SU-DHL-6 (cell line): Measurements from ENCODE around the gene BLTP2.

ENCODE experiments used
- H2AFZ ChIP-seq: fragments of 200-600 bp; sonication (generic); 2 replicates; pipeline ENCODE4 v1.6.1; 2014; ENCODE audit warnings: low read depth, mild to moderate bottlenecking, moderate library complexity, mixed read lengths, antibody characterized with exemption, low read length; ENCODE audit not compliant: severe bottlenecking
- H3F3A ChIP-seq: fragments of 200-600 bp; shearing (Covaris generic); 2 replicates; pipeline ENCODE4 v1.6.0; 2016; ENCODE audit warnings: antibody characterized with exemption, mild to moderate bottlenecking; ENCODE audit not compliant: insufficient read depth
- H3K27ac ChIP-seq: fragments of 200-600 bp; sonication (generic); 2 replicates; pipeline ENCODE4 v1.5.1; 2016; ENCODE audit warnings: low read depth, mild to moderate bottlenecking, low read length, moderate library complexity, mixed read lengths
- H3K27me3 ChIP-seq: fragments of 200-600 bp; sonication (generic), shearing (Covaris generic); 2 replicates; pipeline ENCODE4 v1.6.0; 2014; ENCODE audit warnings: mild to moderate bottlenecking, low read length
- H3K36me3 ChIP-seq: fragments of 200-600 bp; sonication (generic); 2 replicates; pipeline ENCODE4 v1.6.1; 2014; ENCODE audit warnings: mild to moderate bottlenecking, low read length, mixed read lengths
- H3K4me2 ChIP-seq: fragments of 300-600, 200-600 bp; shearing (Covaris generic), sonication (generic); 2 replicates; pipeline ENCODE4 v1.6.0; 2014; ENCODE audit warnings: low read length, low read depth, mild to moderate bottlenecking; ENCODE audit not compliant: poor library complexity, severe bottlenecking
- H3K4me3 ChIP-seq: fragments of 200-600 bp; sonication (generic); 2 replicates; pipeline ENCODE4 v1.5.1; 2014; ENCODE audit warnings: antibody characterized with exemption, low read length, mild to moderate bottlenecking, mixed read lengths; ENCODE audit not compliant: insufficient read depth, poor library complexity, severe bottlenecking
- H3K79me2 ChIP-seq: fragments of 200-600 bp; sonication (generic); 2 replicates; pipeline ENCODE4 v1.6.1; 2014; ENCODE audit warnings: mild to moderate bottlenecking, low read length, moderate library complexity; ENCODE audit not compliant: insufficient read depth
- H3K9ac ChIP-seq: fragments of 200-600 bp; sonication (generic); 2 replicates; pipeline ENCODE4 v1.7.0; 2014; ENCODE audit warnings: mild to moderate bottlenecking, low read length
- H3K9me2 ChIP-seq: fragments of 200-600 bp; sonication (generic); replicated peaks from 2 replicates; pipeline ENCODE4 v1.6.1; 2014; ENCODE audit warnings: low read length; ENCODE audit not compliant: insufficient read depth
- H3K9me3 ChIP-seq: fragments of 200-600 bp; sonication (generic); 2 replicates; pipeline ENCODE4 v1.6.1; 2014; ENCODE audit warnings: low read length, mixed read lengths; ENCODE audit not compliant: insufficient read depth
- H4K20me1 ChIP-seq: fragments of 200-600 bp; sonication (generic); 2 replicates; pipeline ENCODE4 v1.6.1; 2014; ENCODE audit warnings: low read depth, mild to moderate bottlenecking, antibody characterized with exemption, low read length, moderate library complexity, mixed read lengths
- EZH2phosphoT487 ChIP-seq: fragments of 200-600 bp; sonication (generic), shearing (Covaris generic); conservative IDR thresholded peaks from 2 replicates; pipeline ENCODE4 v1.6.1; 2018; ENCODE audit warnings: mild to moderate bottlenecking, antibody characterized with exemption, low read length, moderate library complexity, mixed read lengths
- TF ChIP-seq, protein P1 (sequence below): fragments of 200-600 bp; sonication (generic); IDR thresholded peaks from one replicate; pipeline ENCODE4 v1.5.1; 2017; ENCODE audit warnings: antibody characterized with exemption, mild to moderate bottlenecking, low read length, moderate library complexity; ENCODE audit not compliant: insufficient read depth, poor library complexity, severe bottlenecking

BLTP2 gene

DNA sequence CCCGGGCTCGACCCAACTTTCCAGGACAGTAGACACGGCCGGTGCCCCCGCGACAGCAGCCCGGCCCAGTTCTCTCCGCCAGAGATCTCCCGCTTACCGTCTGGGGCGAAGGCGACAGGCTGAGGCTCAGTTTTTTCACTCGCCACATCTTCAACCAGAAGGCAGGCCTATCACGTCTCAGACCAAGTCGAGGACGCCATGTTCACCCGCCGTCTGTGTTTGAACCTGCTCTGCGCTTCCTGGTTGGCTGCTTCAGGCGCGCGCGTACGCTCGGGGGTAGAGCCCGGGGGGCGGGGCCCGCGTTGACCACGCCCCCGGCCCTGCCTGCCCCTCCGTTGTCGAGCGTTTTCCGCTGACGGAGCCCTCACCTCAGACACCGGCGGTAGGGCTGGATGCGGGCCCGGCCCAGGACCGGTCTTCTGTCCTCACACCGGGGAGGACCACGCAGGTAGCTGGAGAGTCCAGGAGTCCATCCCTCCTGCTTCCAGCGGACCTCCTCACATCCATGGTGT is 46.1 kb downstream of the BLTP2 start, which contains the start of gene SPAG5:
SPAG5 (minus strand) TSS at position 227 of the 512 bp plus-strand sequence; CDS start at position 148, 79 bp downstream.
- Histone ChIP-seq H3K79me2 (peaks cover 33% of the 10 kb centered on the region), H3K9ac (peak within 1 kb of the TSS; percentile 88), H2AFZ (peak within 1 kb of the TSS; percentile 90), H3K4me2 (peak within 1 kb of the TSS; percentile 83), H4K20me1 (peaks cover 3% of the 10 kb centered on the region; the same call in 1 of the 2 replicates), H3F3A (peaks cover 15% of the 10 kb centered on the region), H3K9me3 (no peaks in the 10 kb centered on the region), H3K27me3 (no peaks in the 10 kb centered on the region), H3K9me2 (no peaks in the 10 kb centered on the region), H3K4me3 (peak within 1 kb of the TSS; percentile 91), H3K36me3 (peaks cover 2% of the 10 kb centered on the region; the same call in 1 of the 2 replicates), H3K27ac (peak within 1 kb of the TSS; percentile 77)
- TF ChIP-seq, protein P1, sequence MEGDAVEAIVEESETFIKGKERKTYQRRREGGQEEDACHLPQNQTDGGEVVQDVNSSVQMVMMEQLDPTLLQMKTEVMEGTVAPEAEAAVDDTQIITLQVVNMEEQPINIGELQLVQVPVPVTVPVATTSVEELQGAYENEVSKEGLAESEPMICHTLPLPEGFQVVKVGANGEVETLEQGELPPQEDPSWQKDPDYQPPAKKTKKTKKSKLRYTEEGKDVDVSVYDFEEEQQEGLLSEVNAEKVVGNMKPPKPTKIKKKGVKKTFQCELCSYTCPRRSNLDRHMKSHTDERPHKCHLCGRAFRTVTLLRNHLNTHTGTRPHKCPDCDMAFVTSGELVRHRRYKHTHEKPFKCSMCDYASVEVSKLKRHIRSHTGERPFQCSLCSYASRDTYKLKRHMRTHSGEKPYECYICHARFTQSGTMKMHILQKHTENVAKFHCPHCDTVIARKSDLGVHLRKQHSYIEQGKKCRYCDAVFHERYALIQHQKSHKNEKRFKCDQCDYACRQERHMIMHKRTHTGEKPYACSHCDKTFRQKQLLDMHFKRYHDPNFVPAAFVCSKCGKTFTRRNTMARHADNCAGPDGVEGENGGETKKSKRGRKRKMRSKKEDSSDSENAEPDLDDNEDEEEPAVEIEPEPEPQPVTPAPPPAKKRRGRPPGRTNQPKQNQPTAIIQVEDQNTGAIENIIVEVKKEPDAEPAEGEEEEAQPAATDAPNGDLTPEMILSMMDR = no peak
- TF ChIP-seq EZH2phosphoT487 = no peak

DNA sequence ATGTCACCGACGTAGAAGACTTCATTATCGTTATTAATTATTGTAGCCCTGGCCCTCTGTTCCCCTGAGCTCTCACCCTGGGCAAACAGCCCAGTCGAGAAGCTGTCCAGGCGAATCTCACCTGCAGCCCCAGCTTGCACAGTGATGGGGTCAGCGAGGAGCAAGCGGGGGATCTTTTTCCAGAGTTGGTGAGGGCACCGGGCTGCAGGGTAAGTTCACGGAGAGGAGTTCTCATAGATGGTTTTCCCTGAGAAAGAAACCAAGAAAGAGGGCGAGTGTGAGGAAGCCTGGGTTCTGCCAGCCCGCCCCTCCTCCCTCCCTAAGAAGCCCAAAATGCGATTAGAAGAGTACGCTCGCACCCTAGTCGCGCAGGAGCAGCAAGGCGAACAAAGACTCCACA is 46.6 kb downstream of the BLTP2 start:
- peaks cover 3% of the 10 kb centered on the region; the same call in 1 of the 2 replicates for H3K36me3 ChIP-seq
- peak overlapping the region; percentile 83 for H3K4me2 ChIP-seq
- H3F3A ChIP-seq = peaks cover 17% of the 10 kb centered on the region
- H3K27me3 ChIP-seq = no peaks in the 10 kb centered on the region
- H3K9ac ChIP-seq = peak overlapping the region; percentile 88
- H3K9me3 ChIP-seq = no peaks in the 10 kb centered on the region
- peak overlapping the region; percentile 91 for H3K4me3 ChIP-seq
- peaks cover 5% of the 10 kb centered on the region; the same call in 1 of the 2 replicates for H4K20me1 ChIP-seq
- TF ChIP-seq, protein P1 = no peak
- TF ChIP-seq EZH2phosphoT487 = no peak
- peak overlapping the region; percentile 90 for H2AFZ ChIP-seq
- H3K79me2 ChIP-seq = peaks cover 36% of the 10 kb centered on the region
- H3K9me2 ChIP-seq = no peaks in the 10 kb centered on the region
- peak overlapping the region; percentile 77 for H3K27ac ChIP-seq

DNA sequence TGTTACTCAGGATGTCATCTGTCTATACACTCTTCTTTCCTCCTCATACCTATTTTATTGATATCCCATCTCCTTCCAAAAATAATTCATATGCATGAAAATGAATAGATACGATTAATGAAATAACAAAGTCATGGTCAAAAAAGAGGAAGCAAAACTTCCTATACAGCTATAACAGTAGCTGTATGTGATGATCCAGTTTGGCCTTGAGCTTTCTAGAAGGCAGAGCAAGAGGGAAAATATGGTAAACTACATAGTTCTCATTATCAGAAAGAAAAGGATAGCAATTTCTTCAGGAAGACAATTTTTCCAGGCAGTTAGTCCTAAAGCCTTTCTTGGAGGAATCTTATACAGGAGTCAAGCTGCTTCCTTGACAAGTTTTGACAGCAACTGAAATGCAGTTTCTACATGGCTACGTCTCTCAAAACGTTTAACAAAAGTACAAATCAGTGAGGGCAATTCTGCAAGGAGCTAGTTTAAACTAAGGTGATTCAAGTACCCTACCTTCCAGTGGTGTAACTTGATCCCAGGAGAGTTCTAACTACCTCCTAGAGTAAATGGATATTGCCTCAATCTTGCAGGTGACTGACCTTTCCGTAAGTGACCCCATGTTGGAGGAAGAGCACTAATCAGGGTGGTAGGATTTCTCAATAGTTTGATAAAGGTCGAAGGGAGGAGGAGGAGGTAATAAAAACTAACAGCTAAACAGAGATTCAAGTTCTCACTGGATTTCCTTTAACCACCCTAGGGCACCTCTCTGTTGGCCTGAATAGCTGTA is 47.2 kb downstream of the BLTP2 start:
- H3K9ac ChIP-seq = peak overlapping the region; percentile 88
- H3K4me2 ChIP-seq = peak overlapping the region; percentile 83
- peaks cover 41% of the 10 kb centered on the region for H3K79me2 ChIP-seq
- H3K36me3 ChIP-seq = peaks cover 8% of the 10 kb centered on the region; the same call in 1 of the 2 replicates
- no peaks in the 10 kb centered on the region for H3K9me3 ChIP-seq
- H4K20me1 ChIP-seq = peaks cover 5% of the 10 kb centered on the region; the same call in 1 of the 2 replicates
- TF ChIP-seq, protein P1 = no peak
- TF ChIP-seq EZH2phosphoT487 = no peak
- H3K4me3 ChIP-seq = peak overlapping the region; percentile 91
- H3F3A ChIP-seq = peaks cover 17% of the 10 kb centered on the region
- H2AFZ ChIP-seq = peak overlapping the region; percentile 90
- H3K27me3 ChIP-seq = no peaks in the 10 kb centered on the region
- no peaks in the 10 kb centered on the region for H3K9me2 ChIP-seq
- peak overlapping the region; percentile 77 for H3K27ac ChIP-seq
